Activated CD4-positive, alpha-beta T cell treated with anti-CD3 and anti-CD28 coated beads, Interleukin-2, Interleukin-4, amounts not matched to agents 100 ng/mL and 50 ng/mL, durations not matched to agents 16 hours and 8 hours (primary cell): Measurements from ENCODE around the gene LRTM1.

Experiments
- DNase-seq: peaks from one replicate; pipeline ENCODE4 v3.0.0-alpha.2; 2020; ENCODE audit warnings: low spot score

Gene LRTM1

DNA sequence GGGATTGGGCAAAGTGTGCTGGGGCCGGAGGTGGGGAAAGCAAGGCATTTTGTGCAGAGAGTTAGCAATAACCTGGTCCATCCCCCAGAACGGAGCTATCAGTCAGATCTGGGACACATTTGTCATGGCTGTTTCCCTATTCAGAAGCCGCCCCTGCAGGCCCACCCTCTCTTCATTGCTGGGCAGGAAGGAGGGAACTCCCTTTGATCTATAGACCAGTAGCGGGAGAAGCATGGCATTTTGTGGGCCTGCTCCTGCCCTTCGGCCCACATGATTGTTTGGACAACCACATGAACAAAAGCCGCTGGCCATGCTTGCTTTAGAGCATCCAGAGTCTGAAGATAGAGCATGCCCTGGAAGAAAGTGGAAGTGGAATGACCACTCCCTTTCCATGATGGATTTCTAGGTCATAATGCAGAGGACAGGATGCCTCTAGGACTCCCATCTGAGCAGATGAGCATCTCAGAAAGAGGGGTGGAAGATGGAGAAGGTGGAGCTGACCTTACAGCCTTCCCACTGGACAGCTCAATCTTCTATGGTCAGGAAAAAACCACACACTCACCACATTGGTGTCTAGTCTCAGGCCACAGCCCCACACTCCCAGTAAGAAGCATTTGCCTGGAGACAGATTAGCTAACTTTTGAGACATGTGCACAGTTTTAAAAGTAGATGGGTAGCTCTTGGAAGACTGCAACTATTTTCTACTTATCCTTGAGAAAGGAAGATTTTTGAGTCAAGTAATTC lies 11.9 kb upstream of the LRTM1 start:
- no peak for DNase-seq

DNA sequence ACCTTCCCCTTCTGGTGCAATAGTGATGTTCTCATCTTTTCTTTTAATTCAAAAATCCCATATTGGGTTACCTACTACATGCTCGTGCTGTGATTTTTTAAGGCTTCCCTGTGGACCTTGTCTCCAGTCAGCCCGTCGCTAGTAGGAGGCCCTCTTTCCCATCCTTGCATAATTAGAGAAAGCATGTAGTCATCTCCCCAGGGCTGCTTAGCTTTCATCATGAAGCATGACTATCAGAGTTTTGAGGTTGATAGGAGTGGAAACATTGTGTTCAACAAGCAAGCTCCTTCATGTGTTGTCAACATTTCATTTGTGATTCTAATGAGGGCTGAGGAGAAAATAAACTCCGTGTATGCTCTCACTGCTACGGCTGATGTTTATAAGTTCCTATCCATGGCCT lies 8.7 kb upstream of the LRTM1 start:
- DNase-seq, result no peak

DNA sequence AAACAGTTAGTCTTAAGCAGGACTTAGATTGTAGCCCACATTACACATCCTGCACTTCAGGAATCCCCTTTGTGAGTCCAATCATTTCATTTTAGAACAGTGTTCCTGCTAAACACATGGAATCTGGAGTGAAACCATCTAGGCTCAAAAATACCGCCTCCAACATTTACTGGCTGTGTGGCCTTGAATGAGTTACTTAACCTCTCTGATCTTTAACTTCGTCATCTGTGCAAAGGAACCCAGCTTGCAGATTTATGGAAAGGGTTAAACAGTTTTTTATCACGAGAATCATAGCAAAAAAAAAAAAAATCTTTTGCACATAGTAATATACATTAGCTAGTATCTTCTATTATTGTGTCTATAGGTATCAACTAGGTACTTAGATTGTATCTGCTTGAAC lies 8.0 kb upstream of the LRTM1 start:
- DNase-seq, result no peak

DNA sequence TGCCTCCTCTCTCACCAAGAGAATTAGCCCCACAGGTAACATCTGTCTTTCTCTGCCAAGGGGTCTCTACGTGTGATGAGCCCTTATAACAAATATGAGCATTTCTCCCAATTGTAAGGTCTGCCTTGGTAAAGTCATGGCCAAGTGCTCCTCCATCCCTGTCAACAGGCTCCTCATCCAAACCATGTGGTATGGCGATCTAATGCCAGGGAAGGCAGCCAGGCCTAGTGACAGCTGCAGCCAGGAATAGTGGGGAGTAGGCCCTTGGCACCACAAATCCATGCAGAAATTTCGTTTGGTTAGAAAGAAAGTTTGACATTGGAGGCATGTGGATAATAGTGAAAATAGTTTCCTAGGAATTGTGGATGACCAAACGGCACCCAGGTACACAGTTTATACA lies 4.7 kb upstream of the LRTM1 start:
- no peak for DNase-seq

DNA sequence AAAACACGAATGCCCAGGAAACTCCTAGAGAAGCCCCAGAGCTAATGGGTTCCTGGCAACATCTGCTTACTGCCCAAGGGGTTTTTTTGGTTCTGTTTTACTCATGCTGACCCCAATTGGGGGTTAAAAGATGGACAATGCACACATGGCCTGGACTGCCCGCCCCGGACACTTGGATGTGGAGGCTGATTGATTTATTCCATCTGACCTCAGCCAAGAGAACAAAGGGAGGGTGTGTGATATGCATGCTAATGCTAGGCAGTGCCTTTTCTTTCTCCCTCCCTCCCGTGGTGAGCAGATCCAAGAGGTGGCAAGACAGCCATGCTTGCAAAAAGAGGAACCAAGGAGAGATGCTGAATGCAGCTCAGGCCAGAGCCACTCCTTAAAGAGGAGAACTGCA lies 3.3 kb upstream of the LRTM1 start:
- DNase-seq, result no peak

DNA sequence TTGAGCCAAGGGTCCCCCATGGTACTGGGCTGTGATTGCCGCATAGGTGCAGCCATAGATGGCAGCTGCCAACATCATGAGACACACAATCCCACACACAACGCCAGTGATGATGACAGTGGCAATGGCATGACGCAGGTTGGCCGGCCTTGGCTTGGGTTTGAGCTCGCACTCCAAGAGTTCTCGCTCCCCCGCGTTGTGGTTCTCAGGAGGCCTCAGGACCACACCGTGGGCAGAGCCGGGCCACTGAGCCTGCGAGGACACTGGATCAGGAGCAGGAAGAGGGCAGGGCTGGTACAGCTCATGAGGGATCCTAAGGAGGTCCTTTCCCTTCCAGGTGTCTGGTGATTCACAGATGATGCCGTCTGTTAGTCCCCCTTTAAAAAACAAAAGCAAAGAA lies 9.3 kb downstream of the LRTM1 start:
- no peak for DNase-seq

DNA sequence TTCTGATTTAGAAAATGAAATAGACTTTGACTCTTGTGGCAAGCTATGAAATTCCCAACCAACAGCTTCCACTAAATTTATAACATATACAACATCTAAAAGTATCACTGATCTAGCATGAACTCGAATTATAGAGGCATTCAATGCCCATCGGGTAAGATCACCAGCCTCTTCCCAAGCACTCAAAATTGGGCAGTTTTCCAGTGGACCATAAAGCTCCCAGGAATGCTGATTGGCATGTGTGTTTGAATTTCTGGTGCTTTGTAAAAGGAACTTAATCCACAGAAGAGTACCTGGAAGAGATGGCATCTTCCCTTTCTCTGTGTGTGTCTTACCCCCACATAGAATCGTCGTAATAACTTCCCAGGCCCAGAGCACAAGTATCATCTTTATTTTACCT lies 10.0 kb downstream of the LRTM1 start:
- DNase-seq, result no peak

DNA sequence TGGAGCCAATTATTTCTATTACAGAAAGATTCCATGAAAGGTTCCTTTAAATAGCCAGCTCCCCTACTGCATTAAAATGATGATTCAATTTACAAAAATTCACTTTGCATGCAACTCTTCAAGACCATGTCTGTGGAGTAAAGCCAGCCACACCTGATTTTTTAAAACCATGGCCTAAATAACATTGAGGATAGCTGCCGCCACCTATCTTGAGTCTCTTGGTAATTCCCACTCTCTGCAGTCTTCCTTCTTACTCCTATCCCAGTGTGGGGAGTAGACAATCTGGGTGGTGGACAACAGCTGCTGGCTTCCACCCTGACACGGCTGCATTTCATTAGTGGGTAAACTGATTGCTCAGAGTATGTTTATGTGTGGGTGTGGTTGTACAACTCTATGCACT lies 10.7 kb downstream of the LRTM1 start:
- no peak for DNase-seq

DNA sequence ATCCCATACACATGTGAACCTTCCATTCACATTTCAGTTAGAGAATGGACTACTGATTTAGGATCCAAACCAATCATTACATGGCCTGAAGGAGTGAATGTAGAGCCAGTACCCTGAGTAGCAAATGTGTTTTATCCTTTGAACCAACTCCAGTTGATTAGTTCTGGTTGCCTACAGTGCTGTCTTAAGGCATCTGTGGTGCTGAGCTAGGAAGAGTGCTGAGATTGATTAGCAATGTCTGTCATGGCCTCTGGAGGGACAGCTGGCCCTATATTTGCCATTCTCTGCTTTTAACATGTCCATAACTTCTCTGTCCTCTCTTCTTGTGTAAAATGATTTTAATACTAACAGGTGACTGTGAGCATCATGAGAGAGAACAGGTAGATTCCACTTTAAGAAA lies 11.1 kb downstream of the LRTM1 start:
- DNase-seq, result no peak

DNA sequence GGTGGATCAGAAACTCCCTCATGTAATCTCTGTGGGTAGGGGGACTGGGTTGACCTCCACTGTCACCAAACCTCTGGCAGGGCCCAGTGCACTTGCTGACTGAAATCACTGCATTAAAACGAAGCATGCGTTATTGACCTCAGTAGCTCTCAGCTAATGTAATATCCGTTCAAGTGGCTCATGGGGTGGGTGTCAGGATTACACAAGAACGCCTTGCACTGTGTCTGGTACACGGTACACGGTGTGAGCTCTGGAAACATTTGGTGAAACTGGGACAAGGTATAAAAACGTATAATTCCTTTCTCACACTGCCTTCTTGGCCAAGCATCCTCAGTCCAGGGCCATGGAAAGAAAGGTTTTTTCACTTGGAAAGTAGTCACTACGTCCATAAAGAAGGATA lies 11.9 kb downstream of the LRTM1 start:
- no peak for DNase-seq

DNA sequence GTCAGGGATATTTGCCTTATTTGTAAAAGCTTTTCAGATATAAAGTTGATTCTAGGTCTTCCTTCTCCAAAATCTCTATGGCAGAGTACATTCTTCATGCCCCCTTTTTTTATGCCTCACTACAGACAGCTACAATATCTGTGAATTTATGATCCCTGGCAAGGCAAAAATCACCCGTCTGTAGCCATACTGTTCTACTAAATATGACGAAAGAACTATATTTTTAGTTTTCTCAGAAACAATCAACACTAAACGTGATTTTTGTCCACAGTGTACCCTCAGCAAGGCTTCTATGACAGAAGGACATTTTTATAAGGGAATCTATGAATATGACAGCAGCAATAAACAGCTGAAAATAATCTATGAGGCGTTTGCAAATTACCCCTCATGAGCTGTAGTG lies 12.7 kb downstream of the LRTM1 start:
- no peak for DNase-seq

DNA sequence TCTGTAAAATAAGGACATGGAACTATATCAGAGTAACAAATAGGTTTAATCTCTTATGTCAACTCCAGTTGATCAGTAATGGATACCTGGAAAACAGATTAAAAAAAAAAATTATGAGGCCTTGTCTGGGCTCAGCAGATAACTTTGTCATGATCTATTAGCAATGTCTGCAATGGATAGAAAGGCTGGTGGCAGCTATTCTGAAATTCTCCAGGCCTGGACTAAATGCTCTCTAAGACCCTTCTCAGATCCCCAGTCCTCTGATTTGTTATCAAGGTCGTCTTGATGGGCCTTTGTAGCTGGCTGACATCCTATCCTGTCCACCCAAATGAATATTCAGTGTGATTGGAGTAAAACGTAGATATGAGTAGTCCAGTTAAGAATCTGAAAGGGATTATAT lies 13.7 kb downstream of the LRTM1 start:
- no peak for DNase-seq

DNA sequence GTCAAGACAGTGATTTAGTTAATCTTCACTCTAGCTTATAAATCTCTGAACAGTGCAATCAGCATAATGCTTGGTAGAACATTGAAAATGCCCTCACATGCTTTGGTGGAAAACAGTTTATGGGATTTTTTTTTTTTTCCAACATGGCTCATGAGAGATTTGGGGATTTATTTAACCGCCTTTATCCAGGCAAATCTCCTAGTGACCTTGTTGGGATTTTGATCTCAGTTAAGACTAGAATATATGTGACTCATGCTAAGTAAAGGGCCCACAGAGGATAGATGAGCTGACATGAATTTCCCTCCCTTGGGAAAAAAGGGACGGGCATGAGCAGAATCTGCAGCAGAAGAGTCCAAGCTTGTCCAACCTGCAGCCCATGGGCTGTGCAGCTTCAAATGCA lies 18.7 kb downstream of the LRTM1 start:
- DNase-seq, result no peak

DNA sequence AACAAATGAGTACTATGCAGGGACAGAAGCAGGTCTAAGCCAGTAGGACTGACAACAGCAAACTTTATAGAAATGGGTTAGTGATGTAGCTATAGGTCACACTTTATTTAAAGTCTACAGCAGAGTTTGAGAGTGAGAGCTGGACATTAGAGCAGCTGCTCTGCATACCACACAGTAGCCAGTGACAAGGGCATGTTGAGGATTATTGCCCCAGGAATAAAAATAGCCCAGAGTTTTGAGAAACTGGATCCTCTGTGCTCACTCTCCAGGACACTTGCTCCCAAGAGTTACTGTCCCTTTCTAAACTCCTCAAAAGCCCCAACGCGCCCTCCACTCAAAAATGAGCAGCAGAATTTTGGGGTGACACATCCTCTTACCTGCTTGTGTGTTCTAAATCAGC lies 21.1 kb downstream of the LRTM1 start:
- no peak for DNase-seq

DNA sequence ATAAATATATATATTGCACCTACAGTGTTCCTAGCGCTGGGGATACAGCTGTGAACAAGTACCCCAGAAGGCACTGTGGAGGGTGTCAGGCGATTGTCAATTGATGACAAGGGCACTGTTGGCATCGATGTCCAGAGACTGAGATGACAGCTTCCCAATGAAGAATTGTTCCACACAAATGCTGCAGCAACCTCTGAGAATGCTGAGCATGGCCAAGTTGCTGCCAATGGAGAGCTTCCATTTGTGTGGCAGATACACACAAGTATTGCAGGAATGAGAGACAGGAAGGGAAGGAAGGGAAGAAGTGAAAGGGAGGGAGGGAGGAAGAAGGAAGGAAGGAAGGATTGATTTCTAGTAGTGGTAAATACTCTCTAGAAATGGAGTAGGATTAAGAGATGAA lies 21.9 kb downstream of the LRTM1 start:
- DNase-seq, result no peak

DNA sequence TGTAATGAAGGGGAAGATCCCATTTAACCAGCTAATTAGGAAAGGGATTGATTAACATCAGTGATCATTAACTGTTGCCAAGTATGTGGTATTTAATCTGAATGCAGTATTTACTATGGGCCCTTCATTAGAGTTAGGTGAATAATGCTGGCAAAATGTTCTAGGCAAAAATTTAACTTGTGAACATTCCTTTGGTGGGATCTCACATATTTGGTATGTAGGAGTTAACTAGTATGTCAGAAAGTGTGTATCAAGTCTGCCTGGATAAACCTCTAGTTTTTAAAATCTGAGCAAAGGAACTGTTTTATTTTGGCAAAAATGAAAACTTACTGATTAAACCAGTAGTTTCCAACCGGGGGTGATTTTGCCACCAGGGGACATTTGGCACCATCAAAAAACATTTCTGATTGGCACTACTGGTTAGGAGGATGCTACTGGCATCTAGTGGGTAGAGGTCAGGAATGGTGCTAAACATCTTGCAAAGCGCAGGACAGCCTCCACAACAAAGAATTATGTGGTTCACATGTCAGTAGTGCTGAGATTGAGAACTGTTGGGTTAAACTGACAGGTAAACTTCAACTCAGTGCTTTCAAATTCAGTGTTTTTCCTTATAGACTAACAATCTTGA lies 22.5 kb downstream of the LRTM1 start:
- no peak for DNase-seq

DNA sequence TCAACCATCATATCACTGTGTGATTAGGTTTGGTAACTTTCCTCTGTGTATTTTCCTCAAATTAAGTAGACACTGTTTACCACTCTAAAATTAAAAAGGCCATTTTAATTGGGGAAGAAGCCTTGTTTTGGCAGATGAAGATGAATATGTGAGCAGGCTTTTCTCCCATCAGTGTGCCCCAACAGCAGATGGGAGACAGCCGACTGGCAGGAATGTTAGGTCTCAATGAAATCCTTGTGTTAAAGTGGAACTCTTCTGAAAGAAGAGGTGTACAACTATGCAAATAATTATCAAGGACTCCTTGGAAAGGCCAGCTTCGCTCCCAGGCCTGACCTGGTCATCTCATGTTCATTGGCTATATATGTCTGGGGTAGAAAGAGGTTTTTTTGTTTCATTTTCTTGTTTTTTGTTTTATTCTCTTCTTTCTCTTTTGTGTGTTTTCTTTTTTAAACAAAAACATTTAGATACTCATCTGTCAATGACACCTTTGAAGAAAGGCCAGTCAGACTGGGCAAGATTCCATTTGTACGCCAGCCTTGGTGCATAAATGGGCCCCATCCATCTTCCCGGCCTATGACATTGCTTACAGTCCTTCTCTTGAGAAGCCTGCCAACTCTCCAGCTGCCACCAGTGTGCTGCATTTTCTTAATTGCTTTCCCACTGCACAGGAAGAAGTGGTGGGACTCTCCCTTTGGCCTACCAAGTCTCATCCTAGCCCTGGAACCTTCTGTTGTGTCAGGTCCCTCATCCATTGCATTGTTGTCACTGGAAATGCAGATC lies 25.8 kb downstream of the LRTM1 start:
- no peak for DNase-seq

DNA sequence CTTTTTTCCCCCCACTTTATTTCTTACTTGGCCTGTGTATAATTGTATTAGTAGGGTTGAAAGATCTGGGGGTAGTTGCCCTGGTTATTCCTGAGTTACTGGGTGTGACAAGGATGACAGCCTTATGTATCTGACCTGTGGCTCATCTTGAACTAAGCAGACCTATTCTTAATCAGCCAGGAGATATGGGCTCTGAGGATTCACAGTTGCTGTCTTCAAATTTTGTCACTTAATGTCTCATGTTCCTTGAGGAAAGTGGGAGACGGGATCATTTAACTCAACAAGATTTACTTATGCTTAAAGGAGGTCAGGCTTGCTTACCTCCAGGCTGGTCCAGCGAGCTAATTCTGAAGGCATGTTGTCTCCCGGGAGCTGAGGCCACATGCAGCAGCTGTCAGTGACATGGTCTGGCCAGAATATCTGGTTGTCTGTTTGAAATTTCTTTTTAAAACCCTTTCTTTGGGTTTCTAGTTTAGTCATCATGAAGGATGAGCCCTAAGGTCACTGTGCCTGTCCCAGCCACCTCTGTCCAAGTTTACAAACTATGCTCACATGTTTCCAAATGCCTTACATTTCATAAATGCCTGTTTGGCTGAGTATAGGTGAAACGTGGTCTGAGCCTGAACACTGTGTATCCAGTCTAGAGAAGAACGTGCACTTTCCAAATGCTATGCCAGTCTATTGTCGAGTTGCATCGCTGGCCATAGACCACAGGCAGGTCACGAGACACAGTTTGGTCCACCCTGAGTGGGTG lies 26.8 kb downstream of the LRTM1 start:
- no peak for DNase-seq

DNA sequence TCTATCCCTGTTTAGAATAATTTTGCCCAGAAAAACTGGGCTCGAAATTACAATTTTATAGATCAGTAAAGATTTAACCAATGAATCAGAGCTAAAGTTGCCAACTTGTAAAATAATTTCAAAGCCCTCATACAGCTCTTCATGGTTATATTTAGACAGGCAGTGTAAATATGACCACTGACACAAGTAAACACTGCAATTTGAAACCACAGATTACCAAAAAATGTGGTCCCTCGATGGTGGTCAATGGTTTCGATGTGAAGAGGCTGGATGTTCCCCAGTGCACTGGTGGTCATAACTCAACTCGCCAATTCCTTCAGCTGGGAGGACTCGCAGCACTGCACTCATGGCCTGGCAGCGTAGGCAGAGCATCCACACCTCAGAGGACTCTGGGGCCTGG lies 28.6 kb downstream of the LRTM1 start:
- no peak for DNase-seq

DNA sequence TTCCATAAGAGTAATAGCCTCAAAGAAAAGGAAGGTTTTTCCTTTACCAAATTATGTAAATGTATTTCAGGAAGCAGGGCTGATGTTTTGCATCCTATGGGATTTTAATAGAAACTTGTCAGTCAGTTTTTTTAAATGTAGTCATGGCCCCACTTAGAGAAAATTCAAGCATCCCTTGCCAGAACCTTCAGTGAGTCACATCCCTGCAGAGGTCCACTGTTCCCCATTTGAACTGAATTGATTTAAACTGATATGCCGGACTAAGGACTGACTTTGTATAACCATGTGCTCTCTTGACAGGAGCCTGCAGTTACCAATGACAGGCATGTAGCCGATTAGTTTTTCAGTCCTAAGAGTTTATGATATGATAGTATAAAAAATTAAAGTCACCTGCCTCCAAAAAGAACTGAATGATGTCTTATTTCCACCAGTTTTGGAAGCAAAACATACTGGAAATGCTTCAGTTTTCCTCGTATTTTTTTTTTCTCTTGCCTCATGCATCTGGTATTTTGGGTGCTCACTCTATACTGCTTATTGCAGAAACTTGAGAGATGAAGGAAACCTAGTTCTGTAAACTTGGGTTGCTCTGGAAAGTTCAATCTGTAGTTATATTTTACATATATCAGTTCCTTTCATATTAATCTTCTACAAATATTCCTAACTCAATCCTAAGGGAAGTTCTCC lies 30.7 kb downstream of the LRTM1 start:
- DNase-seq, result no peak

DNA sequence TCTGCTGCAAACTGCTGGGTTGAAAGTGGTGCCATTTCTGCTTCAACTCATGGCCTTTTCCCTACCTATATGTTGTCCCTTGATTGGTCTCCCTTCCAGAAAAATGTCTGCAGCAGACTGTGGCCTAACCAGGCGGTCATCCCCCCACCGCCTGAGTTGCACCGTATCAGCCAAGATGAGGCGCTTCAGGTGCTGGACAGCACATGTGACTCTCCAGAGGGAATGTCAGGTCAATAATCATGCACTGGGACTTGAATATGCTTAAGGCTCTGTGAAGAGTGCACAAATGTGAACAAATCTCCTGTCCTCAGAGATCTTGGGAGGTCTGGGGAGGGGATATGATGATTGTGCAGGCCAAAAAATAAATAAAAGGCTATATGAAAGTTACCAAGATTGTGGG lies 32.2 kb downstream of the LRTM1 start:
- DNase-seq, result no peak

DNA sequence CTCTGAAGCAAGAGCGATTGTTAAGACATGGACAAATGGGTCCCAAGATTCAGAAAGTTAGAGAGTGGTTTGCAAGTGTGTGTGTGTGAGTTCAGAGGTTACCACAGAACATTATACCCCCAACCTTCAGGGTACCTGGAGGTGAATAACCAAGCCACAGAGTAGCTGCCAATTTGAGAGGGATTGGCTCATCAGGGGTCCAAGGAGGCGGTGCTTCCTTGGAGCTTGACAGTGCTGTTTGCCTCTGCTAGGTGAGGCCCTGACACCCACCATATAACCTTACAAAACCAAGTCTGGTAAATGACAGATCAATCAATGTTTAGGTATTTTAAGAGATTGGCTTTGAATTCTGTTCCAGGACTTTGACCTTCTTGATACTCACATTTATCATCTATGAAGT lies 35.7 kb downstream of the LRTM1 start:
- no peak for DNase-seq
